ENCODE data around the gene OR52K1.

OR52K1 gene

DNA sequence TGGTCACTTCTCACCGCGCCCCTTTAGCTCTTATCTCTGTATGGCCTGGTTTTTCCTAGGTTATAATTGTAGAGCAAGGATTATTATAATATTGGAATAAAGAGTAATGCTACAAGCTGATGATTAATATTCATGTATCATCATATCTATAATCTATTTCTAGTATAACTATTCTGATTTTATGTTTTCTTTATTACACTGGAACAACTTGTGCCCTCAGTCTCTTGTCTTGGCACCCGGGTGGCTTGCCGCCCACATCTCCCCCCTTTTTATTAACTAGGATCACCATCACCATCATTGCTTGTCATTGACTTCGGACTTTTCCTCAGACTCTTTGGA lies 11.0 kb downstream of the OR52K1 start:
- Histone ChIP-seq H3K27me3 (peaks cover 0 to 15% of the 10 kb centered on the region in 2 donors), H3K36me3 (no peaks in the 10 kb centered on the region), H3K4me3 (no peak overlapping the region), H3K9me3 (no peaks in the 10 kb centered on the region), H3K27ac (no peak overlapping the region), H3K4me1 (peaks cover 0 to 4% (median 2%) of the 10 kb centered on the region in 4 donors)
- TF ChIP-seq, protein P1, sequence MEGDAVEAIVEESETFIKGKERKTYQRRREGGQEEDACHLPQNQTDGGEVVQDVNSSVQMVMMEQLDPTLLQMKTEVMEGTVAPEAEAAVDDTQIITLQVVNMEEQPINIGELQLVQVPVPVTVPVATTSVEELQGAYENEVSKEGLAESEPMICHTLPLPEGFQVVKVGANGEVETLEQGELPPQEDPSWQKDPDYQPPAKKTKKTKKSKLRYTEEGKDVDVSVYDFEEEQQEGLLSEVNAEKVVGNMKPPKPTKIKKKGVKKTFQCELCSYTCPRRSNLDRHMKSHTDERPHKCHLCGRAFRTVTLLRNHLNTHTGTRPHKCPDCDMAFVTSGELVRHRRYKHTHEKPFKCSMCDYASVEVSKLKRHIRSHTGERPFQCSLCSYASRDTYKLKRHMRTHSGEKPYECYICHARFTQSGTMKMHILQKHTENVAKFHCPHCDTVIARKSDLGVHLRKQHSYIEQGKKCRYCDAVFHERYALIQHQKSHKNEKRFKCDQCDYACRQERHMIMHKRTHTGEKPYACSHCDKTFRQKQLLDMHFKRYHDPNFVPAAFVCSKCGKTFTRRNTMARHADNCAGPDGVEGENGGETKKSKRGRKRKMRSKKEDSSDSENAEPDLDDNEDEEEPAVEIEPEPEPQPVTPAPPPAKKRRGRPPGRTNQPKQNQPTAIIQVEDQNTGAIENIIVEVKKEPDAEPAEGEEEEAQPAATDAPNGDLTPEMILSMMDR (IDR thresholded peaks at IDR 0.05) = no peak
- no peak for DNase-seq
- intact Hi-C loops (cut with DNase I; ENCODE audit: low total_unique reads) = loop anchor here (1.0 kb wide), 1 partner anchor 306 kb away; no protein-coding TSS in a partner anchor

DNA sequence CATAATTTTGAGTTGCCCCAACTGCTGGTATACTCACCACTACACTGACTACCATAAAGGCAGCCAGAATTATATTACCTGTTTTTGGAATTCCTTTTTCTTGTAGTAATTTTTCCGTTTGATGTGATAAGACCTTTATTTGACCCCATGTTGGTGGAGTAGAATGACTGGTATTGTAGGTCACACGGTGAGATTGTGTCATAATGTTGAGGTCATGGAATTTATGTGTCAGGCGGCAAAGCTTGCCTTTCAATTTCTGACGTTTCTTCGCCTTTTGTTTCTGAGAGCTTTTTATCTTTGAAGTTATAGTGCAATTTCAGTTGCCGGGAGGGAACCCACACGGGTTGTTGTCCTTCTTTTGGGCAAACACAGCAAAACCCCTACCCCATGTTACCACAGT lies 13.0 kb downstream of the OR52K1 start:
- Histone ChIP-seq H3K27ac (no peak overlapping the region), H3K4me1 (peaks cover 0 to 4% (median 2%) of the 10 kb centered on the region in 4 donors), H3K4me3 (no peak overlapping the region), H3K9me3 (no peaks in the 10 kb centered on the region), H3K27me3 (peaks cover 0 to 12% of the 10 kb centered on the region in 2 donors), H3K36me3 (no peaks in the 10 kb centered on the region)
- DNase-seq = no peak
- TF ChIP-seq, protein P1 (IDR thresholded peaks at IDR 0.05) = no peak
- intact Hi-C loops (cut with DNase I; ENCODE audit: low total_unique reads) = no loop called here

GRCh38 chr11:4495986-4496385 lies 13.5 kb downstream of the OR52K1 start:
- no peak for DNase-seq
- no peak overlapping the region for H3K27ac ChIP-seq
- H3K4me3 ChIP-seq = no peak overlapping the region
- H3K9me3 ChIP-seq = no peaks in the 10 kb centered on the region
- H3K27me3 ChIP-seq = peaks cover 0 to 12% of the 10 kb centered on the region in 2 donors
- intact Hi-C loops (cut with DNase I; ENCODE audit: low total_unique reads) = no loop called here
- TF ChIP-seq, protein P1 (IDR thresholded peaks at IDR 0.05) = no peak
- no peaks in the 10 kb centered on the region for H3K36me3 ChIP-seq
- peaks cover 0 to 4% (median 2%) of the 10 kb centered on the region in 4 donors for H3K4me1 ChIP-seq

DNA sequence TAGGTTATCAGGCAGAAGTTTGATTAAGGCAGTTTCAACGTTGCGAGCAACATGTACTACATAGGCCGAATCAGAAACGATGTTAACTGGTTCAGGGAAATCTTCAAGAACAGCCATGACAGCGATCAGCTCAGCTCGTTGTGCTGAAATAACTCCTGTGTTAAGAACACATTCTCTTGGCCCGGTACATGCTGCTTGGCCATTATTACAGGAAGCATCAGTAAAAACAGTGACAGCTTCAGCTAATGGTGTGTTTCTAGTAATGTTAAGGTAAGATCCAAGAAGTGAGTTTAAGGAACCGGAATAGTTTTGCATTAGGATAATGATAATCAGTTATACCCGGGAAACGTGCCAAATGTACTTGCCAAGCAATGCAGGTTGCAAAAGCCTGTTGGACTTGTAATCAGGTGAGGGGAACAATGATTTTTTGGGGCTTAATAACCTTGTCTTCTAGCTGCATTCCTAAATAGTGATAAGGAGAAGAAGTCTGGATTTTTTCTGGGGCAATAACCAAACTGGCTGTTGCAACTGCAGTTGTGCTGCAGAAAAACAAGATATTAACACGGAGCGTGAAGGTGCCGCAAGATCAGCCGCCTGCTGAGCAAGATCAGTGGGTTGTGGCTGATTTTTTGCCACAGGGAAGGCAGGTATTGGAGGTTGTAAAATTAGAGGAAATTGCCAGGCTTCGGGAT lies 14.3 kb downstream of the OR52K1 start:
- Histone ChIP-seq H3K4me1 (peaks cover 0 to 4% (median 2%) of the 10 kb centered on the region in 4 donors), H3K36me3 (no peaks in the 10 kb centered on the region), H3K27me3 (peaks cover 0 to 12% of the 10 kb centered on the region in 2 donors), H3K27ac (no peak overlapping the region), H3K9me3 (no peaks in the 10 kb centered on the region), H3K4me3 (no peak overlapping the region)
- no peak for DNase-seq
- intact Hi-C loops (cut with DNase I; ENCODE audit: low total_unique reads) = no loop called here
- TF ChIP-seq, protein P1 (IDR thresholded peaks at IDR 0.05) = no peak

GRCh38 chr11:4508886-4509285 lies 26.4 kb downstream of the OR52K1 start:
- Histone ChIP-seq H3K27me3 (peaks cover 0 to under 1% of the 10 kb centered on the region in 2 donors), H3K27ac (no peak overlapping the region), H3K4me3 (no peak overlapping the region), H3K9me3 (no peaks in the 10 kb centered on the region), H3K36me3 (no peaks in the 10 kb centered on the region), H3K4me1 (no peaks in the 10 kb centered on the region)
- TF ChIP-seq, protein P1 (IDR thresholded peaks at IDR 0.05) = no peak
- intact Hi-C loops (cut with DNase I; ENCODE audit: low total_unique reads) = no loop called here
- no peak for DNase-seq

All from tibial artery (tissue), 4 donors.